HEK293 (cell line): ENCODE results near the gene REX1BD.

ENCODE experiments used
- CTCF ChIA-PET: fragments of 350-600 bp; formaldehyde crosslinking; extraction: SDS; loops from one replicate; lab custom pipeline; 2021; ENCODE audit warnings: antibody characterized with exemption; lab: Yijun Ruan, JAX
- POLR2A ChIA-PET: fragments of 300-600 bp; formaldehyde crosslinking; extraction: SDS; loops from one replicate; lab custom pipeline; 2020; ENCODE audit warnings: antibody characterized with exemption, inconsistent platforms; lab: Yijun Ruan, JAX
- H3K27ac ChIP-seq: fragments of 200-500 bp; sonication (Bioruptor generic); 2 replicates; pipeline ENCODE4 v1.5.1; 2014; ENCODE audit warnings: low read depth, low read length, control low read depth, inconsistent platforms; ENCODE audit errors: extremely low read depth
- H3K36me3 ChIP-seq, 2 experiments: fragments of 200-500 bp in 1 of 2; sonication (Bioruptor generic) in 1 of 2; 1 replicate in 1 of 2; 2 replicates in 1 of 2; pipeline ENCODE4 v1.5.1; 2014 to 2017; ENCODE audit warnings: inconsistent platforms in 2 of 2, low read length in 2 of 2; ENCODE audit not compliant: control insufficient read depth in 2 of 2, insufficient read depth in 1 of 2
- H3K4me1 ChIP-seq: fragments of 200-500 bp; sonication (Bioruptor generic); 2 replicates; pipeline ENCODE4 v1.5.1; 2014; ENCODE audit warnings: mild to moderate bottlenecking, low read length, inconsistent platforms; ENCODE audit not compliant: control insufficient read depth, insufficient read depth
- H3K4me3 ChIP-seq: 2 replicates; pipeline ENCODE4 v1.5.1; 2011; ENCODE audit warnings: low read depth, mild to moderate bottlenecking, control low read depth, low read length, moderate library complexity
- H3K9me3 ChIP-seq: fragments of 200-500 bp; sonication (Bioruptor generic); 2 replicates; pipeline ENCODE4 v1.5.1; 2014; ENCODE audit warnings: low read depth, low read length, inconsistent platforms; ENCODE audit not compliant: control insufficient read depth, insufficient read depth
- BCL11B ChIP-seq: fragments of 450-650 bp; formaldehyde crosslinking; IDR thresholded peaks from 2 replicates; pipeline ENCODE4 v1.5.1; 2016; ENCODE audit warnings: low read depth, missing biosample characterization, missing genetic modification characterization
- GLIS1 ChIP-seq: fragments of 450-650 bp; formaldehyde crosslinking; IDR thresholded peaks from 2 replicates; pipeline ENCODE4 v1.5.1; 2016; ENCODE audit warnings: missing biosample characterization, missing genetic modification characterization
- GLIS2 ChIP-seq: fragments of 450-650 bp; formaldehyde crosslinking; IDR thresholded peaks from 2 replicates; pipeline ENCODE4 v1.5.1; 2016; ENCODE audit warnings: missing biosample characterization, missing genetic modification characterization
- HIC1 ChIP-seq: fragments of 450-650 bp; formaldehyde crosslinking; IDR thresholded peaks from 2 replicates; pipeline ENCODE4 v1.5.1; 2016; ENCODE audit warnings: missing biosample characterization, missing genetic modification characterization
- KLF1 ChIP-seq: fragments of 450-650 bp; formaldehyde crosslinking; IDR thresholded peaks from 2 replicates; pipeline ENCODE4 v1.5.1; 2016; ENCODE audit warnings: missing biosample characterization, missing genetic modification characterization
- KLF7 ChIP-seq: fragments of 450-650 bp; formaldehyde crosslinking; IDR thresholded peaks from 2 replicates; pipeline ENCODE4 v1.5.1; 2016; ENCODE audit warnings: missing biosample characterization, missing genetic modification characterization, borderline replicate concordance
- OVOL3 ChIP-seq: fragments of 450-650 bp; formaldehyde crosslinking; IDR thresholded peaks from 2 replicates; pipeline ENCODE4 v1.5.1; 2016; ENCODE audit warnings: missing biosample characterization, missing genetic modification characterization
- PATZ1 ChIP-seq: fragments of 450-650 bp; formaldehyde crosslinking; IDR thresholded peaks from 2 replicates; pipeline ENCODE4 v1.5.1; 2016; ENCODE audit warnings: missing biosample characterization, missing genetic modification characterization
- REST ChIP-seq: fragments of 450-650 bp; formaldehyde crosslinking; IDR thresholded peaks from 2 replicates; pipeline ENCODE4 v1.5.1; 2016; ENCODE audit warnings: missing biosample characterization, missing genetic modification characterization
- SP2 ChIP-seq: fragments of 450-650 bp; formaldehyde crosslinking; IDR thresholded peaks from 2 replicates; pipeline ENCODE4 v1.5.1; 2016; ENCODE audit warnings: missing biosample characterization, missing genetic modification characterization
- SP3 ChIP-seq: fragments of 450-650 bp; formaldehyde crosslinking; IDR thresholded peaks from 2 replicates; pipeline ENCODE4 v1.5.1; 2016; ENCODE audit warnings: missing biosample characterization, missing genetic modification characterization
- ZBTB48 ChIP-seq: fragments of 450-650 bp; formaldehyde crosslinking; IDR thresholded peaks from 2 replicates; pipeline ENCODE4 v1.5.1; 2016; ENCODE audit warnings: missing biosample characterization, missing genetic modification characterization
- ZBTB7A ChIP-seq: fragments of 450-650 bp; formaldehyde crosslinking; IDR thresholded peaks from 2 replicates; pipeline ENCODE4 v1.5.1; 2016; ENCODE audit warnings: low read depth, missing biosample characterization, missing genetic modification characterization
- ZBTB8A ChIP-seq: fragments of 450-650 bp; formaldehyde crosslinking; IDR thresholded peaks from 2 replicates; pipeline ENCODE4 v1.5.1; 2016; ENCODE audit warnings: missing biosample characterization, missing genetic modification characterization
- ZNF146 ChIP-seq: fragments of 450-650 bp; formaldehyde crosslinking; IDR thresholded peaks from 2 replicates; pipeline ENCODE4 v1.5.1; 2016; ENCODE audit warnings: missing biosample characterization, missing genetic modification characterization
- ZNF184 ChIP-seq: fragments of 450-650 bp; IDR thresholded peaks from 2 replicates; pipeline ENCODE4 v1.5.1; 2018; ENCODE audit warnings: missing biosample characterization, mild to moderate bottlenecking, missing genetic modification characterization
- ZNF239 ChIP-seq: fragments of 450-650 bp; formaldehyde crosslinking; IDR thresholded peaks from 2 replicates; pipeline ENCODE4 v1.5.1; 2016; ENCODE audit warnings: missing biosample characterization, missing genetic modification characterization
- ZNF335 ChIP-seq: fragments of 450-650 bp; formaldehyde crosslinking; conservative IDR thresholded peaks from 2 replicates; pipeline ENCODE4 v1.5.1; 2016; ENCODE audit warnings: missing biosample characterization, missing genetic modification characterization
- ZNF398 ChIP-seq: fragments of 450-650 bp; formaldehyde crosslinking; IDR thresholded peaks from 2 replicates; pipeline ENCODE4 v1.5.1; 2017; ENCODE audit warnings: missing biosample characterization, missing genetic modification characterization
- ZNF510 ChIP-seq: fragments of 450-650 bp; formaldehyde crosslinking; IDR thresholded peaks from 2 replicates; pipeline ENCODE4 v1.5.1; 2018; ENCODE audit warnings: mild to moderate bottlenecking, missing genetic modification characterization, missing biosample characterization; ENCODE audit not compliant: insufficient replicate concordance
- ZNF521 ChIP-seq: fragments of 450-650 bp; formaldehyde crosslinking; IDR thresholded peaks from 2 replicates; pipeline ENCODE4 v1.5.1; 2017; ENCODE audit warnings: missing biosample characterization, mild to moderate bottlenecking, missing genetic modification characterization
- ZNF558 ChIP-seq: fragments of 450-650 bp; formaldehyde crosslinking; IDR thresholded peaks from 2 replicates; pipeline ENCODE4 v1.5.1; 2016; ENCODE audit warnings: missing biosample characterization, missing genetic modification characterization
- ZNF585B ChIP-seq: fragments of 450-650 bp; formaldehyde crosslinking; IDR thresholded peaks from 2 replicates; pipeline ENCODE4 v1.5.1; 2016; ENCODE audit warnings: missing biosample characterization, missing genetic modification characterization
- ZNF658 ChIP-seq: fragments of 450-650 bp; formaldehyde crosslinking; IDR thresholded peaks from 2 replicates; pipeline ENCODE4; 2016; ENCODE audit warnings: missing biosample characterization, missing genetic modification characterization
- ZNF692 ChIP-seq: fragments of 450-650 bp; formaldehyde crosslinking; IDR thresholded peaks from 2 replicates; pipeline ENCODE4 v1.5.1; 2016; ENCODE audit warnings: missing biosample characterization, missing genetic modification characterization
- ZNF843 ChIP-seq: fragments of 450-650 bp; formaldehyde crosslinking; IDR thresholded peaks from 2 replicates; pipeline ENCODE4 v1.5.1; 2016; ENCODE audit warnings: missing biosample characterization, missing genetic modification characterization

Gene REX1BD

GRCh38 chr19:18606281-18607225, 18.0 kb downstream of the REX1BD start, which contains the start of gene CRLF1:
Gene CRLF1 (minus strand): TSS chr19:18606799. CDS start chr19:18606656, 143 bp downstream.
- ChIA-PET CTCF (interaction anchor here (0.6 to 2.0 kb wide), 2 partner anchors 46 to 241 kb away, joined by 3 to 4 read pairs; no protein-coding TSS in a partner anchor), POLR2A (interaction anchor here (0.6 to 1.8 kb wide), 4 partner anchors 14 to 226 kb away, joined by 3 to 4 read pairs (median 4); no protein-coding TSS in a partner anchor)
- no peaks in the 10 kb centered on the region for H3K36me3 ChIP-seq
- H3K4me3 ChIP-seq, result peak within 1 kb of the TSS; percentile 41
- no peaks in the 10 kb centered on the region for H3K9me3 ChIP-seq
- H3K4me1 ChIP-seq, result no peaks in the 10 kb centered on the region; the same call in 1 of the 2 replicates
- H3K27ac ChIP-seq, result no peak within 1 kb of the TSS
- peak; percentile 26; the same call in 1 of the 2 replicates for TF ChIP-seq GLIS1 (tag by site-specific recombination)
- no peak for TF ChIP-seq ZNF843 (tag by site-specific recombination)
- TF ChIP-seq SP3 (tag by site-specific recombination), result peak; percentile 85
- TF ChIP-seq ZNF585B (tag by site-specific recombination), result no peak
- TF ChIP-seq KLF7 (tag by site-specific recombination), result 0 out of 2 replicates have a peak, but pooled peaks have one; percentile 32
- no peak for TF ChIP-seq ZNF239 (tag by site-specific recombination)
- TF ChIP-seq ZBTB48 (tag by site-specific recombination), result peak; percentile 53; the same call in 1 of the 2 replicates
- peak; percentile 61 for TF ChIP-seq SP2 (tag by site-specific recombination)
- no peak for TF ChIP-seq ZNF521 (tag by site-specific recombination)
- TF ChIP-seq ZNF335 (tag by site-specific recombination), result peak; percentile 79
- no peak for TF ChIP-seq BCL11B (tag by site-specific recombination)
- TF ChIP-seq ZNF146 (tag by site-specific recombination), result no peak
- TF ChIP-seq HIC1 (tag by site-specific recombination), result peak; percentile 44; the same call in 1 of the 2 replicates
- no peak for TF ChIP-seq ZNF184 (tag by site-specific recombination)
- no peak for TF ChIP-seq ZNF658 (tag by site-specific recombination)
- peak; percentile 80 for TF ChIP-seq KLF1
- TF ChIP-seq ZBTB7A (tag by site-specific recombination), result 0 out of 2 replicates have a peak, but pooled peaks have one; percentile 74
- TF ChIP-seq ZNF398, result peak; percentile 82
- peak; percentile 87 for TF ChIP-seq ZBTB8A (tag by site-specific recombination)
- no peak for TF ChIP-seq OVOL3
- TF ChIP-seq PATZ1 (tag by site-specific recombination), result peak; percentile 69
- no peak for TF ChIP-seq ZNF510 (tag by site-specific recombination)
- TF ChIP-seq GLIS2 (tag by site-specific recombination), result peak; percentile 33; the same call in 1 of the 2 replicates
- no peak for TF ChIP-seq REST
- no peak for TF ChIP-seq ZNF558
- TF ChIP-seq ZNF692 (tag by site-specific recombination), result 0 out of 2 replicates have a peak, but pooled peaks have one; percentile 37
